Heart right ventricle (tissue), 12 donors: Measurements from ENCODE around the gene ATP6V0C. TPM values are rescaled to one million over a fixed set of nuclear protein-coding genes. Genes with fewer than 3 reads are reported as not detected.

Experiments
- microRNA-seq, 2 donors: library from miRNA; unstranded; fragments of <30 nt; microRNA quantifications; one replicate each; pipeline ENCODE4 v1.2.0, GENCODE V29; 2021
- polyA plus RNA-seq, 2 donors: library from polyadenylated mRNA; stranded (reverse); fragments of 200-250 nt; gene quantifications; one replicate each; pipeline ENCODE4 v1.2.3, GENCODE V29; 2013
- total RNA-seq, 10 donors: library from RNA; stranded (reverse); fragmentation: NEBNext Ultra II Directional in 3 of 10; extraction: Animal tissue kit (Norgen Biotek cat#: 25700) in 3 of 10; gene quantifications; one replicate each; pipeline versions ENCODE4 v1.2.1 to v1.2.4, GENCODE V29; 2021 to 2023
- donor health status: ischemic (EF 13 %, LVEDD 7.1; RV severe dilation, severe dysfunction).
- donor health status: healthy with polysubstance abuse.
- donor health status: DM: no; HTN: yes; CAD: no.
- donor health status: DM: no; HTN: no; CAD: no.
- donor health status: ischemic (EF 25% LVEDD 6.9; RV normal size, moderate dysfunction).
- donor health status: ischemic (EF 25% LVEDD 5.7; RV mildly dilated, moderate dysfunction).
- donor health status: healthy.
- donor health status: nonischemic (EF 11% LVEDD 7.7; RV severe dilation, severe dysfunction).
- donor health status: DM: yes; HTN: yes; CAD: no.
- donor health status: PGD.
- donor health status: ischemic (EF 29% LVEDD 5.4; RV normal size, mild dysfunction).
- donor health status: nonischemic (EF 23%, LVEDD 6.1; RV moderate dilation, normal function).

The ATP6V0C gene
- total and polyA plus RNA-seq, 12 donors, result 58.5 to 243 (median 130) TPM

Small RNAs within 50 kb of the gene (microRNA-seq; reads per million reads assigned to microRNA genes)
- gene MIR3178, result 0 reads per million in 2 donors
- 0 reads per million in 2 donors for gene MIR6768

Other genes with a start within 250 kb of the ATP6V0C start
- 100 to 1,000 TPM; 103 to 128 (median 118) TPM for gene RNPS1, start 245.8 kb upstream of the ATP6V0C start, total RNA-seq
- 100 to 1,000 TPM in 1 of 2 donors, 10 to 100 TPM in 1; 61.7 to 136 TPM for gene RNPS1, start 245.8 kb upstream of the ATP6V0C start, polyA plus RNA-seq
- gene ABCA3, start 173.2 kb upstream of the ATP6V0C start, total RNA-seq, result 10 to 100 TPM in 3 of 10 donors, 1 to 10 TPM in 7; 7.7 to 12.5 (median 9.4) TPM
- gene ABCA3, start 173.2 kb upstream of the ATP6V0C start, polyA plus RNA-seq, result 1 to 10 TPM; 4.9 to 5.3 TPM
- gene CCNF, start 84.5 kb upstream of the ATP6V0C start, total RNA-seq, result 1 to 10 TPM in 6 of 10 donors, under 1 TPM in 4; 0.62 to 3.4 (median 1.1) TPM
- gene CCNF, start 84.5 kb upstream of the ATP6V0C start, polyA plus RNA-seq, result under 1 TPM; 0.51 to 0.93 TPM
- 1 to 10 TPM in 4 of 10 donors, under 1 TPM in 6; 0.47 to 1.9 (median 0.95) TPM for gene TEDC2, start 53.8 kb upstream of the ATP6V0C start, total RNA-seq
- gene TEDC2, start 53.8 kb upstream of the ATP6V0C start, polyA plus RNA-seq, result 1 to 10 TPM in 1 of 2 donors, under 1 TPM in 1; 0.29 to 2.3 TPM
- under 1 TPM in 3 of 10 donors, not detected in 7; 0.12 to 0.18 (median 0.17) TPM for gene NTN3, start 42.7 kb upstream of the ATP6V0C start, total RNA-seq
- gene NTN3, start 42.7 kb upstream of the ATP6V0C start, polyA plus RNA-seq, result not detected
- 10 to 100 TPM in 4 of 10 donors, 1 to 10 TPM in 6; 6.2 to 14.9 (median 9.2) TPM for gene TBC1D24, start 38.8 kb upstream of the ATP6V0C start, total RNA-seq
- gene TBC1D24, start 38.8 kb upstream of the ATP6V0C start, polyA plus RNA-seq, result 1 to 10 TPM; 3.4 to 5.4 TPM
- 10 to 100 TPM in 5 of 10 donors, 1 to 10 TPM in 5; 7.1 to 20.1 (median 9.4) TPM for gene AMDHD2, start 6.4 kb downstream of the ATP6V0C start, total RNA-seq
- gene AMDHD2, start 6.4 kb downstream of the ATP6V0C start, polyA plus RNA-seq, result 10 to 100 TPM; 12.2 to 20.8 TPM
- gene CEMP1, start 17.5 kb downstream of the ATP6V0C start, total RNA-seq, result not detected
- gene CEMP1, start 17.5 kb downstream of the ATP6V0C start, polyA plus RNA-seq, result under 1 TPM; 0.20 to 0.44 TPM
- gene PDPK1, start 24.1 kb downstream of the ATP6V0C start, total RNA-seq, result 10 to 100 TPM; 31.3 to 47.7 (median 38.3) TPM
- 10 to 100 TPM; 11.0 to 17.4 TPM for gene PDPK1, start 24.1 kb downstream of the ATP6V0C start, polyA plus RNA-seq
- gene KCTD5, start 168.6 kb downstream of the ATP6V0C start, total RNA-seq, result 10 to 100 TPM in 6 of 10 donors, 1 to 10 TPM in 4; 8.5 to 22.4 (median 11.7) TPM
- 10 to 100 TPM in 1 of 2 donors, 1 to 10 TPM in 1; 8.7 to 11.7 TPM for gene KCTD5, start 168.6 kb downstream of the ATP6V0C start, polyA plus RNA-seq
- under 1 TPM in 9 of 10 donors, not detected in 1; 0.11 to 0.75 (median 0.40) TPM for gene PRSS27, start 206.3 kb downstream of the ATP6V0C start, total RNA-seq
- gene PRSS27, start 206.3 kb downstream of the ATP6V0C start, polyA plus RNA-seq, result under 1 TPM; 0.46 to 0.66 TPM
- gene SRRM2, start 238.7 kb downstream of the ATP6V0C start, total RNA-seq, result 100 to 1,000 TPM; 228 to 392 (median 261) TPM
- 1,000 to 10,000 TPM in 1 of 2 donors, 100 to 1,000 TPM in 1; 182 to 1,328 TPM for gene SRRM2, start 238.7 kb downstream of the ATP6V0C start, polyA plus RNA-seq